Stimulated activated CD8-positive, alpha-beta memory T cell treated with anti-CD3 and anti-CD28 coated beads, Interleukin-4, amount 100 ng/mL, for 48 hours (primary cell): ENCODE results near the gene SEMA3A.
"Not testable (repeated sequence)": the region's sequence is repeated elsewhere in the genome, so short reads cannot be mapped to it uniquely, and the experiment has no call there.

Source experiments
- DNase-seq: peaks from one replicate; pipeline ENCODE4 v3.0.0-alpha.2; 2020

SEMA3A gene

GRCh38 chr7:84150370-84150769 is 44.2 kb downstream of the SEMA3A start:
- not testable (repeated sequence) for DNase-seq

DNA sequence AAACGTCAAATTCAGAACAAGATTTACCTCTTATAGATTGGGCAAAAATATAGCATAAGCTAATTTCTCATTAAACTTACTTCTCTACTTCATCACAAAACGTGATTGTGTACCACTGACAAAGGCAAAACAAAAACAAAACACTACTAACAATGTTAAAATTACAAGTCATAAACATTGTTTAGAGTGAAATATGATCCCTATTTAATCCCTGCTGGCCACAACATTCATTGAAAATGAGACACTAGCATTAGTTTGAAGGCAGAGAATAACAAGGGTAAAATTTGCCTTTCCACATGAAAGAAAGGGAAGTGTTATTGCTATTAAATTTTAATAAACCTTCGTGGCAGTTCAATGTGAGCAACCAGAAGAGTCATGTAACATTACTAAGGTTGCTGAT is 45.0 kb downstream of the SEMA3A start:
- DNase-seq = no peak

DNA sequence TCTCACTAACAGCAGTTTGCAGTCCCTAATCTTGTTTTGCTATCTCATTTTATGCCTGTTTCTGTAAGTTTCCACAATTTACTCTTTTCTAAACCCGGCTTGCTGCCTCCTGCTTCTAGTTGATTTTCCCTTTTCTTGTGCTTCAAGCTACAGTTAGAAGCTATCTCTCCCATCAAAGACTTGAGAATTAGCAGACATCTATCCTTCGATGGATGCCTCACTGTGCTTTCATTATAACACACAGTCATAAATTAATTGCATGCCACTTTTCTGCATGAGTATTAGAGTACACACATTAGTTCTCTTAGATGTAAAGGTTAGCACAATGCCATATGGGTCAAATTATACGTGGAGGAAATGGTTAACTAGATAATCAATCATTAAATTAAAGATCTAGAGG is 48.7 kb downstream of the SEMA3A start:
- DNase-seq = no peak

DNA sequence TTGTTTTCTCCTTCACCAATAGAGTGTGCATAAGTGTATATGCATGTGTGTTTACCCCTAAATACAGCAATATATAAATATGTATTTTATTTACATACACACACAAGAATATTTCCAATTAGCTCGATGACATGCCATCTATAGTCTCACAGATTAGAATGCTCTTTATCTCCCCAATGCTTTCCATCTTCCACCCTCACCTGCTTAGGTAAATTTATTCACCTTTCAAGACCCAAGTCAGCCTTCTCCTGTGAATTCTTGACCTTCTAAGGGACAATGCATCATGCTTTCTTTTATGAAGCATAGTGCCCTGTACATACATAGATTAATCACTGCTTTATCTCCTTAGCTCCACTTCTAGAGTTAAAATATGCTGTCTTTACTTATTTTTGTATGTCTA is 49.7 kb downstream of the SEMA3A start:
- no peak for DNase-seq

DNA sequence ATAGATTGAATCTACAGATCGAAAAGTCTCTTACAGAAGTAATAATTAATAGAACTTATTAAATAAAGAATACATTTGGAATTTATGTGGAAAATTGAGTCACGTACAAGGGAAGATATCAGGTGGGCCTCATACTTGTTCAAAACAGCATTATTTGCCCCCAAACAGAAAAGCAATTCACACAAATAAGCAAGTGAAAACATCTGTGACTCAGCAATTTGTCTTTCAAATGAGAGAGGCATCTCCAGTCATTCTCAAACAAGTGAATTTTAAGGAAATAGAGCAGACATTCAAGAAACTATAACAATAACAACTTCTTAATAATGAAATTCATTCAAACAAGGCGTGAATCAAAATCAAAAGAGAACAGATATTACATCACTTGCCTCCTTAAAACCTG is 50.1 kb downstream of the SEMA3A start:
- DNase-seq = no peak

- DNase-seq = no peak
These were observed 51.9 kb downstream of the SEMA3A start for GRCh38 chr7:84142726-84143125.

- no peak for DNase-seq
These were observed 54.4 kb downstream of the SEMA3A start for GRCh38 chr7:84139986-84140729.

DNA sequence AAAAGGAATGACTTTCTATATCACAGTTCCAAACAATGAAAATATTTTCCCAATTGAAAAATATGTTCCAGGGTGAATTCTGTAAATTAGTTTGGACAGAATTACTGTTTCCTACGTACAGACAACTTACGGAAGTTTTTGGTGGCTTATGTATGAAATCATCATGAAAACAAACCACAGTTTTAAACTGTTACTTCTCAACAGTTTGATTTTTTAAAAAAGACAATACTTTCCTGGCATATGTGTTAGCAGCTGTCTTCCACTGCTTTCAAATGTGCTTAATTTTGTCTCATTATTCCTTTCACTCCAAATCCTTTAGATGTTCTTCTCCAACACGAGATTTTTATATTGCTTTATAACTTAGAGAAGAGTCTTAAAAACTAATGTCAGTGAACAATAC is 56.2 kb downstream of the SEMA3A start:
- no peak for DNase-seq

DNA sequence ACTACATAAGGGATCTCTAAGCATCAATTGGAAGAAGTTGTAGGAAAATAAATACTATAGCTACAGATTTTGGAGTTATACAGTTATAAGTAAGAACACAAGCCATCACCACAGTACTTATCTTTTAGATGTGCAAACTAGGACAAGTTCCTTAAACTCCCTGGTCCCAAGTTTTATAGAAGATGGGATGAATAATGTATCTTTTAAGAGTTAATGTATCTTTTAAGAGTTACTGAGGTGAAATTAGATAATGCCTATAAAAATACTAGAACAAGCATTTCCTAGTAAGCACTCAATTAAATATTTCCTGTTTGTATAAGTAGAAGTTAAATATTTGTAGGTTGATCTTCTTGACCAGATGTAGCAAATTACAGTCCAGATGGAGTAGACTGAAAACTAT is 56.8 kb downstream of the SEMA3A start:
- no peak for DNase-seq

GRCh38 chr7:84136809-84137208 is 57.8 kb downstream of the SEMA3A start:
- no peak for DNase-seq

- no peak for DNase-seq
These were observed 58.3 kb downstream of the SEMA3A start for GRCh38 chr7:84136336-84136735.

DNA sequence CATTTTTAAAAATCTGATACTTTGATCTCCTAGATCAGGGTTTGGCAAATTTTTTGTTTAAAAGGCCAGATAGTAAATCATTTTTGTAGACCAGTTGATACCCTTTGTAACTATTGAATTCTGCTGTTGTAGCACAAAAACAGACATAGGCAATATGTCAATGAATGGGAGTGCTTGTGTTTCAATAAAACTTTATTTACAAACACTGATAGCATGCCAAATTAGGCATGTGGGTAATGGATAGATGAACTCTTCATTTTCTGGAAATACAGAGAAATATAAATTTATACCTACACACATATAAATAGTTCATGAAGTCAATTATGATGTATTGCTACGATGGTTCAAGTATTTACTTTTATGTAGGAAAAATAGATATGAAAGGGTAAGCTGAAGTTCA is 60.4 kb downstream of the SEMA3A start:
- no peak for DNase-seq

DNA sequence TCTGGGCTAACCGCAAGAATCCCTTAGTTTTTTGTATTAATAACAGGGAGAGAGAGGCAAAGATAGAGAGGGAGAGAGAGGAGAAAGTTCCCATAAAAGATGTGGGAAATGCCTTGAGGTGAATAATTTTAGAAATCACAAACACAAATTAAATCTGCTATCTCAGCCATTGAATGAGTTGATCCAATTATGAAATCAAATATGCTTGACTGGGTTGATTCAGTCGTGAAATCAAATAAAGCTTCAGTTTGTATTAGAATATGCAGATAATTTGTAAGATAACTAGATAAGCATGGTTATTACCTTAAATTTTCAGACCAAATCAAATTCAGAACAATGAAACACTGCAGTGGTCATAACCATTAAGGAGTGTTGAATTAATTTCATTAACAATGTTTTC is 68.9 kb downstream of the SEMA3A start:
- no peak for DNase-seq

DNA sequence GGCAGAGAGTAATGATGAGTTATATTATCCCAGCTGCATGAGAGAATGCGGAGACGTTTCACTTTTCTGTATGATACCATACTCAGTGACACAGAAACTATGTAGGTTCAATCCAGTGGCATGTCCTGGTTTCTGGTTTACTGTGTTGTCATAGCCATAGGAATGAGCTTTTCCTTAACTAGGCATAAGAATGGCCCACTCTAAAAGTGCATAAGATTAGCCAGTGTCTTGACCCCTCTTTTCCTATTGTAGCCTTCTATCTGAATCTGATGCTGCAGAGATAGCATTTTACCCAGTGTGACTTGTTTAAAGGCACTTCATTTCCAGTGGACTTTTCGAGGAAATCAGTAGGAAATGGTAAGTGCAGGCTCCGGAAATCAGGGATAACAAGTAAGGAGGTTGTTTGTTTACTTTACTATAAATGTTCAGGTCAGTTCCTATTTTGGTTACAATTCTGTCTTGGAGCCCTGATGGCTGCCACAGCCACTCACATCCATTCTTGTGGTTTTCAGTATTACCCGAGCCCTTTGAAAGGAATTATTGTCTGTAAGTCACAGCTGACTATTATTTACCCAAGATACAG is 70.5 kb downstream of the SEMA3A start:
- no peak for DNase-seq

DNA sequence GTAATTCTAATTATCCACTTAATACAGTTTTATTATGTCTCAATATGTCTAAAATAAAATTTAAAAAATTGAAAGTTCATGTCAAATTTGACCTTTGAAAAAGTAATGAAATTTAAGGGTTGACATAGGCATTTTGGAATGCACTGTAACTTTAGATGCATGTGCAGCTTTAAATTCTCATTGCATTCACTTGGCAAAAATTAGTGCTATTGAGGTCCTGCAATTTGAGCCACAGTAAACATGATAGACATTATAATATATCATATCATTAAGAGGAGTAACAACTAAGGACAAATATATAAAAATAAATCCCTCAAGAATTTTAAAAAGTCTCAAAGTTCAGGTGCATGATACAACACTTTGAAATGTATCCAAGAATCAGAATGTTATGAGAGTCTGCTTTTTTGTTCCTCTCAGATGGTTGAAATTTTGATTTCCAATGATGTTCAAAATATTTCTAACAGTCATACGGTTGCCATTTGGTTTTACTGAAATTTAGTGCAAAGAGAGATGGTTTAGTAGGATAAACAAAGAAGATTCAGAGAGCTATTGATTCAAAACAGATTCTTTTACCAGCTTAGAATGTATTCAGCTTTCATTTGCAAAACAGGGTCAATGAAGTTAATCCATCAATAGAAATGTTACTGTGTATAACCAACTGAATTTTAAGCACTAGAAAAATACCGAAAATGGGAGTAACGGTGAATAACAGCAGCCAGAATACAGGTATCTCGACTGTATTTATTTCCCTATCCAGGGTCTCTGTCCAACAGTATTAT is 71.8 kb downstream of the SEMA3A start:
- no peak for DNase-seq

DNA sequence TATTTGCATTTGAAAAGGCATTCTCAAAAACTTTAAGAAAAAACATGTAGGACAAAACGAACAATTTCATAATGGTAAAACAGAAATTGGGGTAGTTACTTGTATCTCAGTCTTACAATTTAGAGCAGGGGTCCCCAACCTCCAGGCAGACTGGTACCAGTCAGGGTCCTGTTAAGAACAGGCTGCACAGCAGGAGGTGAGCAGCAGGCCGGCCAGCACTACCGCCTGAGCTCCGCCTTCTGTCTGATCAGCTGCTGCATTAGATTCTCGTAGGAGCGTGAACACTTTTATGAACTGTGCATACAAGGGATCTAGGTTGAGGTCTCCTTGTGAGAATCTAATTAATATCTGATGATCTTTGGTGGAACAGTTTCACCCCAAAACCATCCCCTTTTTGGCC is 77.3 kb downstream of the SEMA3A start:
- DNase-seq = no peak

DNA sequence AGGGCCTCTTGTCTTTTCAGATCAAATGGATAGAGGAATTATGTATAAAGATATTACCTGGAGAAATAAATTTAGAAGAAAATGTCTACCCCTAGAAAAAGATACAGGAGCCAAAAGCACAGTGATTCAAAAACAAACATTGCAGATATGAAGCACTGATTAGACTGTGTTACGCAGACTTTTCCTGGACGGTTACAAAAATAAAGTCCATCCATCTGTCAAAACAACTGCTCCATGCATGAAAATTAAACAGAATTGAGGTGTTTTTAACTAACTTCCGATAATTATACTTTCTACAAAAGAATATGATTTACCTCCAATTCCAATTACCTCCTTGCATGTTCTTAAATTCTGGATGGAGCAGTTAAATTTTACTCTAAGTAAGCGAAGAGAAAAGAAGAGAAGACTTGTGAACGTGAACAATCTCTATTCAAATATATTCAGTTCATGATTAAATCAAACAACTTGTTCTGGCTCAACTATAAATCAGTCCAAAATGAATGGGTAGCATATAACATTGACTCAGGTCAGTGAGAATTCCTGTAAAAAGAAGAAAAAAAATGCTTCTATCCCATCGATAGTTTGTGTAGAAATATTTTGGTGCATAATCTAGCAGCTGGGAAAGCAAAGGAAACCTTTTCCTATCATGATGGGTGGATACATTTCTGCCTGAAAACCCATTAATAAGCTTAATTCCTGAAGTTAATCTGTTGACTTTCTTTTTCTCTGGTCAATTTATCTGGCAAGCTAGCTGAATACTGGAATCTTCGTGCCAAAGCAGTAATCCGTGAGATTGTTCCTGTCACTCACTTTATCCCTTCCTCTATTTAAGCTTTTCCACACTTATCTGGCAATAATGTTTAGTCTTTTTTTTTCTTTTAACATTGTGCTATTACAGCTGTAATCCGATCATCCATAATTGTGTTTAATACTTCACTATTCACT is 80.4 kb downstream of the SEMA3A start:
- no peak for DNase-seq

- no peak for DNase-seq
These were observed 81.3 kb downstream of the SEMA3A start for GRCh38 chr7:84113286-84113685.

- DNase-seq = no peak
These were observed 81.8 kb downstream of the SEMA3A start for GRCh38 chr7:84112771-84113170.

- no peak for DNase-seq
These were observed 82.7 kb downstream of the SEMA3A start for GRCh38 chr7:84111842-84112241.

DNA sequence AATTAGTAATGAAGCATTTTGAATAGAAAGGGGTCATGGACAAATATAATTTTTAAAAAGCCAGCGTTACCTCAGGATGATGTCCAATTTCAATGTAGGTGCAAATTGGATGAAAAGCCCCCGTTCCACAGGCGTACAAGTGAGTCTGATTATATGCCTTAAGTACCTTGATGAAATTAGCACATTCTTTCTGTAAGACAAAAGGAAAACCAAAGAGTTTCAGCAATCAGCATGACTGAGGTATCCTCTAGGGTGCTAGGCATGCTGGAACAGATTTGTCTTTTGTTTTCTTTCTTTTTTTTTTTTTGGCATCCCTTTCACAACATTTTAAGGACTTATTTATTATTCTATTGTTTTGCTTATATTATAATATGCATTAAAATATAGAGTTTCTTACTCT is 84.2 kb downstream of the SEMA3A start:
- DNase-seq = no peak

DNA sequence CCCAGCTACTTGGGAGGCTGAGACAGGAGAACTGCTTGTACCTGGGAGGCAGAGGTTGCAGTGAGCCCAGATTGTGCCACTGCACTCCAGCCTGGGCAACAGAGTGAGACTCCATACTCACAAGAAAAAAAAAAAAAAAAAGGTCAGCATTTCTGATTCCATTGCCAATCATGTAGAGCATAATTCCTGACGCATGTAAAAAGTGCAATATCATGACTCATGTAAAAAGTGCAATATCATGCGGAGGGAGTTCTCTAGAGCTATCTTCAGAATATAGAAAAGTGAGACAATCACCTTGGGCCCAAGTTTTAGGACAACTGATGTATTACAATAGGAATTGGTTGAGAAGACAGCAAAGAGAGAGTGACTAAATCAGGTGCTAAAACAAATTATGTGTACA is 85.8 kb downstream of the SEMA3A start:
- DNase-seq = no peak

GRCh38 chr7:84108119-84108518 is 86.5 kb downstream of the SEMA3A start:
- DNase-seq = no peak
